Measurements from ENCODE around the gene CREBL2. TPM values are rescaled to one million over a fixed set of nuclear protein-coding genes. Genes with fewer than 3 reads are reported as not detected.
A peak's percentile ranks its signal among the peaks of the same experiment; 100 is the strongest.
"Not testable (repeated sequence)": the region's sequence is repeated elsewhere in the genome, so short reads cannot be mapped to it uniquely, and the experiment has no call there.

The CREBL2 gene
- total RNA-seq, 2 donors from 2014 or later: 10.7 to 15.7 TPM

DNA sequence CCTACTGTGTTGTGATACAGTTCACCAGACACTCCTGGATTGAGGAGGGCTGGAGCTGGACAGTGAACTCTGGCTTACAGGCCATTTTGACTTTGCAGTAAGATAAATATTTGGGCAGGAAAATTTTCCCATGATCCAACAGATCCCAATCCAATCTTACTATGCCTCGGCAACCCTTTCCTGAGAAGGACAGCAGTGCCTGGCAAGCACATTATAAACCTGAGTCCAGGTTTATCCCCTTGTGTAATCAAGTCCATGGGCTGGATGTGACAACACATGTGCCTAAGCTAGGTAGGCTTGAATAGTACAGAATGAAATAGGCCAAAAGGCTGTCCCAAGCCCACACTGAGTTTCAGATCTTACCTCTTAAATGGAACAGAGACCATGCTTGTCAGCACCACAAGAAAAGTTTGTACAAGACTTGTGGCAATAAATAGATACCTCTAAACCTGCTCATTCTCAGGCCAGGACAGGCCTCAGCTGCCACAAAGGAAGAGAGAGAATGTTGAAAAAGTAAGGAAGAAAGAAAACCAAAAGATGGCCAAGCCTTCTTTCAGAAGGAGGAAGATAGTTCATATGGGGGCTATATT, 34.9 kb downstream of the CREBL2 start:
- ATAC-seq: no peak
- H3K27ac Mint-ChIP-seq: peak overlapping the region in 1 of 2 donors; percentile 72

GRCh38 chr12:12648284-12648683, 36.6 kb downstream of the CREBL2 start:
- no peak overlapping the region for H3K27ac Mint-ChIP-seq
- DNase-seq (ENCODE audit: low spot score in 2 of 2) (no peak), ATAC-seq (no peak)
- peaks cover 25 to 29% of the 10 kb centered on the region in 2 donors for H3K9me3 Mint-ChIP-seq
- H3K36me3 Mint-ChIP-seq: peaks cover 32 to 52% of the 10 kb centered on the region in 2 donors

More for the DNA sequence above, 34.9 kb downstream of the CREBL2 start:
- DNase-seq (ENCODE audit: low spot score in 2 of 2): no peak
- Mint-ChIP-seq H3K36me3 (peaks cover 32 to 57% of the 10 kb centered on the region in 2 donors), H3K9me3 (peaks cover 25 to 29% of the 10 kb centered on the region in 2 donors)

DNA sequence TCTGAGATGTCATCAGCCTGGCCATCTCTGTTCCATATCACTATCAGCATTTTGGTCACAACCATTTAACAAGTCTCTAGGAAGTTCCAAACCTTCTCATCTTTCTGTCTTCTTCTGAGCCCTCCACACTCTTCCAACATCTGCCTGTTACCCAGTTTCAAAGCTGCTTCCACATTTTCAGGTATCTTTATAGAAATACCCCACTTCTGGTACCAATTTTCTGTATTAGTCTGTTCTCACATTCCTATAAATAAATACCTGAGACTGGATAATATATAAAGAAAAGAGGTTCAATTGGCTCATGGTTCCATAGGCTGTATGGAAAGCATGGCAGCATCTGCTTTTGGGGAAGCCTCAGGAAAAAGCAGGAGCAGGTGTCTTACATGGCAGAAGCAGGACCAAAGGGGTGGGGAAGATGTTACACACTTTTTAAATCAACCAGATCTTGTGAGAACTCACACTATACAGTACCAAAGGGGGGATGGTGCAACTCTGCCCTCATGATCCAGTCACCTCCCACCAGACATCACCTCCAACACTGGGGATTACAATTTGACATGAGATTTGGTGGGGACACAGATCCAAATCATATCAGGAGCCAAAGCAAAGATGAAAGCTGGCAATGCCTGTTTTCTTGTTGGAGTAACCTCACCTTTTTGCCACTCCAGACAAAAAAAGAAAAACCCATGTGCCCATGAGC, 37.4 kb downstream of the CREBL2 start:
- Mint-ChIP-seq H3K9me3 (peaks cover 29% of the 10 kb centered on the region in 2 donors), H3K36me3 (peaks cover 32 to 50% of the 10 kb centered on the region in 2 donors), H3K27ac (no peak overlapping the region)
- ATAC-seq: no peak
- no peak for DNase-seq (ENCODE audit: low spot score in 2 of 2)

- Mint-ChIP-seq H3K36me3 (peaks cover 28 to 47% of the 10 kb centered on the region in 2 donors), H3K27ac (no peak overlapping the region), H3K9me3 (peaks cover 29 to 34% of the 10 kb centered on the region in 2 donors)
- ATAC-seq (no peak), DNase-seq (ENCODE audit: low spot score in 2 of 2) (no peak)
Observed at GRCh38 chr12:12651752-12652151, 40.1 kb downstream of the CREBL2 start.

DNA sequence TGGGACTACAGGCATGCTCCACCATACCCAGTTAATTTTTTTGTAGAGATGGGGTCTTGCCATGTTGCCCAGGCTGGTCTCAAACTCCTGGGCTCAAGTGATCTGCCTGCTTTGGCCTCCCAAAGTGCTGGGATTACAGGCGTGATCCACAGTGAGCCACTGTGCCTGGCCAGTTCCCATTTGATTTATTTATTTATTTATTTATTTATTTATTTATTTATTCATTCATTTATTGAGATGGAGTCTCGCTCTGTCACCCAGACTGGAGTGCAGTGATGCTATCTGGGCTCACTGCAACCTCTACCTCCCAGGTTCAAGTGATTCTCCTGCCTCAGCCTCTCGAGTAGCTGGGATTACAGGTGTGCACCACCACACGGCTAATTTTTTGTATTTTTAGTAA, 41.0 kb downstream of the CREBL2 start:
- ATAC-seq; DNase-seq (ENCODE audit: low spot score in 2 of 2); H3K27ac Mint-ChIP-seq: not testable (repeated sequence)
- Mint-ChIP-seq H3K9me3 (peaks cover 23 to 28% of the 10 kb centered on the region in 2 donors), H3K36me3 (peaks cover 19 to 37% of the 10 kb centered on the region in 2 donors)

- ATAC-seq: no peak
- Mint-ChIP-seq H3K27ac (no peak overlapping the region), H3K36me3 (peaks cover 7 to 25% of the 10 kb centered on the region in 2 donors)
Observed at GRCh38 chr12:12653922-12654321, 42.2 kb downstream of the CREBL2 start.

GRCh38 chr12:12654691-12655460, 43.2 kb downstream of the CREBL2 start:
- Mint-ChIP-seq H3K27ac (no peak overlapping the region), H3K36me3 (peaks cover 0 to 15% of the 10 kb centered on the region in 2 donors), H3K9me3 (peaks cover 4 to 13% of the 10 kb centered on the region in 2 donors)
- ATAC-seq: no peak
- no peak for DNase-seq (ENCODE audit: low spot score in 2 of 2)

More at GRCh38 chr12:12653922-12654321, 42.2 kb downstream of the CREBL2 start:
- peaks cover 12 to 20% of the 10 kb centered on the region in 2 donors for H3K9me3 Mint-ChIP-seq
- no peak for DNase-seq (ENCODE audit: low spot score in 2 of 2)

DNA sequence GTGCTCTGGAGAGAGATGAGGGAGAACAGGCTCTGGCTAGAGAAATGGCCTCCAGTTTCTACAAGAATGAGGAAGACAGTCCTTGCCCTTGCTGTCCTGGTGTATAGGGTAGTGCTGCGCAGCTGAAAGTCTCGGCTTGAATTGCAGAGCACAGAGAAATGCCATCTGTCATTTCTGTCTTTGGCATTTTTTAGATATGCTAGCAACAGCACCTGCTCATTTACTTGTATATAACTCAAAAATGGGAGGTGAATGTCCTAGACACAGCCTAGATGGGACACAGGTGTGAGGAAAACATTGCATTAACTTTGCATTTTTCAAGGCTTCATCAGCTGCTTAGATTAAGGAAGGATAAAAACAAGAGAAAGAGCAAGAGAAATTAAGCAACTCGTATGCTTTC, 48.5 kb downstream of the CREBL2 start:
- DNase-seq (ENCODE audit: low spot score in 2 of 2): no peak
- ATAC-seq: no peak
- Mint-ChIP-seq H3K9me3 (no peaks in the 10 kb centered on the region), H3K36me3 (peaks cover 6 to 9% of the 10 kb centered on the region in 2 donors), H3K27ac (no peak overlapping the region)

- no peaks in the 10 kb centered on the region for H3K9me3 Mint-ChIP-seq
- H3K27ac Mint-ChIP-seq: no peak overlapping the region
- DNase-seq (ENCODE audit: low spot score in 2 of 2) (no peak), ATAC-seq (no peak)
- peaks cover 6 to 9% of the 10 kb centered on the region in 2 donors for H3K36me3 Mint-ChIP-seq
Observed at GRCh38 chr12:12661086-12661856, 49.6 kb downstream of the CREBL2 start.

DNA sequence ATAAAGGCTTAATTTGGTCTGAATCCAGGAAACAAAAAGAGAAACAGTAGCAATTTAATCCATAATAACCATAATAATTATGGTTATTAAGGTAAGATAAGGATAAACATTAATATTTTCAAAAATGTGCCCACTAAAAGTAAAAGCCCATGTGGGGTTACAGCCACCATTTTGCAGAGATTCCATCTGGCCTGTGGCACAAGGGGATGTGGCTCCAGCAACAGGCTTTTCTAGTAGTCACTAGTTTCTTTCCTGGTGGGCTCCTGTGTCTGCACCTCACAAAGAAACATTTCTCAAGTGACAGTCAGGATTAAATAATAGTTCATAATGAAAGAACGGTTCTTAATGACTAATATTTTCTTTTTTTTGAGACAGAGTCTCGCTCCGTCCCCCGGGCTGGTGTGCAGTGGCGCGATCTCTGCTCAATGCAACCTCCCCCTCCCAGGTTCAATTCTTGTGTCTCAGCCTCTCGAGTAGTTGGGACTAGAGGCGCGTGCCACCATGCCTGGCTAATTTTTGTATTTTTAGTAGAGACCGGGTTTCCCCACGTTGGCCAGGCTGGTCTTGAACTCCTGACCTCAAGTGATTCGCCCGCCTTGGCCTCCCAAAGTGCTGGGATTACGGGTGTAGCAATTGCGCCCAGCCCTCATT, 52.1 kb downstream of the CREBL2 start:
- no peaks in the 10 kb centered on the region for H3K9me3 Mint-ChIP-seq
- H3K36me3 Mint-ChIP-seq: peaks cover 6 to 9% of the 10 kb centered on the region in 2 donors
- no peak for ATAC-seq
- H3K27ac Mint-ChIP-seq: no peak overlapping the region
- no peak for DNase-seq (ENCODE audit: low spot score in 2 of 2)

- ATAC-seq (no peak), DNase-seq (ENCODE audit: low spot score in 2 of 2) (no peak)
- H3K36me3 Mint-ChIP-seq: peaks cover 6 to 9% of the 10 kb centered on the region in 2 donors
- H3K27ac Mint-ChIP-seq: no peak overlapping the region
- H3K9me3 Mint-ChIP-seq: no peaks in the 10 kb centered on the region
Observed at GRCh38 chr12:12665194-12665593, 53.5 kb downstream of the CREBL2 start.

DNA sequence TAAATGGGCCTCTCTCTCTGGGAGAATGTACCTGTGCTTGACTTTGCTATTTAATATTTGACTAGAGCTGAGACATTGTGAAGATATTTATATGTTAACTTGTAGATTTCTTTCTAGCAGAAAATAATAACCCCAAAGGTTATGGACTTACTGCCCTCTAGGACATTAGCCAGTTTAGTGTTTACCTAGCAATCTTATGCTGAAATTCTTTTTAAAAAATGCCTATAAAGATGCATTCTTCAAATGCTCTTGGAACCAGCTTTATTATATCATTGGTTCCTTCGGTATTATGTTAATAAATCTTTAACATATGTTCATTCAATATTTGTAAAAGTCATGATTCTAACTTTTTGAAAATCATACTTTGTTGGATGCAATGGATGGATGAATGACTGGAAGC, 56.3 kb downstream of the CREBL2 start:
- DNase-seq (ENCODE audit: low spot score in 2 of 2) (no peak), ATAC-seq (no peak)
- Mint-ChIP-seq H3K9me3 (no peaks in the 10 kb centered on the region), H3K27ac (no peak overlapping the region), H3K36me3 (no peaks in the 10 kb centered on the region)

GRCh38 chr12:12669020-12669419, 57.3 kb downstream of the CREBL2 start:
- Mint-ChIP-seq H3K27ac (no peak overlapping the region), H3K36me3 (no peaks in the 10 kb centered on the region), H3K9me3 (no peaks in the 10 kb centered on the region)
- ATAC-seq (no peak), DNase-seq (ENCODE audit: low spot score in 2 of 2) (no peak)

DNA sequence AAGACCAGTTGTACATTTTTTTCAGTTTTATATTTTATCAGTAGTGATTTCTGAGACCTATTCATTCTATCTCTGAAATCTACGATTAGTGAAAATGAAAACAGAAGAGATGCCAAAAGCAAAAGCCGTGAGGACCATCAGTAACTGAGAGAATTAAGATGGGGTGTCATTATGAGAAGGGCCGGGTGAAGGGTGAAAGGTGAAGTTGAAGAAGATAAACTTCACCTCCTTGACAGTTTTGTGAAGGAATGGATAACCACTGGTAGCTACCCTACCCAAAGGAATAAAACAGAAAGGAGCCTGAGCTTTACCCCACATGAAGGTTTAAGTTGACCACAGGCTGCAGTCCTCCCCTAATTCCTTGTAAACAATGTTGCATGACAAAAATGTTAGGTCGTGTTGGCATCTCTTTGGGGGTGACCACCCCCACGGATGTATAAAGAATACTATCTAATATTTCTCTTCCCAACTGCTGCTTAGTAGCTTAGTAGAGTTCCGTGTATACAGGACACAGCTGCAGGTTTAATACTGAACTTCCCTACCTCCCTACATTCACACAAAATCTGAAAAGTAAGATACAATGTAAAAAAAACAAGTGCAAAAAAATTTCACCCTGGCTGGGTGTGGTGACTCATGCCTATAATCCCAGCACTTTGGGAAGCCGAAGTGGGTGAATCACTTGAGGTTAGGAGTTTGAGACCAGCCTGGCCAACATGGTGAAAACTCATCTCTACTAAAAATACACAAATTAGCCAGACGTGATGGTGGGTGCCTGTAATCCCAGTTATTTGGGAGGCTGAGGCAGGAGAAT, 60.4 kb downstream of the CREBL2 start:
- peak overlapping the region; percentile 31 to 81 for H3K27ac Mint-ChIP-seq
- ATAC-seq (no peak), DNase-seq (ENCODE audit: low spot score in 2 of 2) (no peak)
- H3K9me3 Mint-ChIP-seq: no peaks in the 10 kb centered on the region
- H3K36me3 Mint-ChIP-seq: no peaks in the 10 kb centered on the region

DNA sequence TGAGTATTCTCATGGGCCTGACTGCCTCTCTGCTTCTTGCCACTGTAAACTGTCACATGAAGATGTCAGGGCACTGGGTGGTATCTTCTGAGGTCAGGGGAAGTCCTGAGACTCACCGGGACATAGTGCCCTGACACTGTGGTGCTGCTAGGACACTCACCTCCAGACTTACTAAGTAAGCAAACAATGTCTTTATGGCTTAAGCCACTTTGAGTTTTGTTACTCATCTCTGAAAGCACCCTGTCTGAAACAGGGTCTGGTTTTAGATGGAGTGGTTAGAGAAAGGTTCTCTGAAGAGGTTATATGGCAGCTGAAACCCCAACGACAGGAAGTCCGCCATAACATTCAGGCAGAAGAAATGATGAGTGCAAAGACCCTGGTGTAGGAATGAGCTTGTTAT, 61.6 kb downstream of the CREBL2 start:
- DNase-seq (ENCODE audit: low spot score in 2 of 2) (no peak), ATAC-seq (peak; percentile 95 to 97)
- Mint-ChIP-seq H3K9me3 (no peaks in the 10 kb centered on the region), H3K27ac (peak overlapping the region; percentile 22 to 81), H3K36me3 (no peaks in the 10 kb centered on the region)

Measured in activated naive CD4-positive, alpha-beta T cell treated with anti-CD3 and anti-CD28 coated beads, Interleukin-2, amount 50 U/mL, for 72 hours (primary cell).